Peyer's patch (tissue), 4 donors: Measurements from ENCODE around the gene CCDC201.

ENCODE experiments used
- POLR2A ChIP-seq, 2 donors: fragments of 450-650 bp; IDR thresholded peaks; one replicate each; pipeline ENCODE4 v1.5.1; 2017; ENCODE audit warnings: antibody characterized with exemption in 2 of 2, mild to moderate bottlenecking in 2 of 2, moderate library complexity in 2 of 2
- TF ChIP-seq, protein P1 (sequence below), 6 experiments: fragments of 450-650 bp in 4 of 6; fragments of 200-600 bp in 2 of 6; sonication (generic) in 1 of 6; IDR thresholded peaks; one replicate each; pipeline ENCODE4 v1.5.1; 2017 to 2019; ENCODE audit warnings: antibody characterized with exemption in 6 of 6, mild to moderate bottlenecking in 3 of 6, moderate library complexity in 1 of 6

DNA sequence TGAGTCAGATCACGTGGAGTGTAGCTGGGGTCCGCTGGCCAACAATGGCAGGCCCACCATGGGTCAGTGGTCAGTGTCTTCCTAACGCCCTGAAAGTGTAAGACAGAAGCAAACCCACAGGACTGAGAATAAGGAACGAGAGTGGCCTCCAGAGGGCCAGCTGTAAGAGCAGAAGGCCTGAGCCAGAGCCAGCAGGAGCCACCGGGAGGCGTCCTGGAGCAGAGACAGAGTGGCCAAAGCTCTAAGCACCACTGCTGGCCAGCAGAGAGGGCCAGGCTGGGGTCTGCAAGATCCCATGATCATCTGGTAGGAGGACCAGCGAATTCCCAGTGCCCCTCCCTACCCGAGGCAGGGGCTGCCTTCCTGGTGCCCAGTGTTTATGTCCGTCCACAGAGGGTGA is 9.2 kb downstream of the CCDC201 start:
- TF ChIP-seq, protein P1, sequence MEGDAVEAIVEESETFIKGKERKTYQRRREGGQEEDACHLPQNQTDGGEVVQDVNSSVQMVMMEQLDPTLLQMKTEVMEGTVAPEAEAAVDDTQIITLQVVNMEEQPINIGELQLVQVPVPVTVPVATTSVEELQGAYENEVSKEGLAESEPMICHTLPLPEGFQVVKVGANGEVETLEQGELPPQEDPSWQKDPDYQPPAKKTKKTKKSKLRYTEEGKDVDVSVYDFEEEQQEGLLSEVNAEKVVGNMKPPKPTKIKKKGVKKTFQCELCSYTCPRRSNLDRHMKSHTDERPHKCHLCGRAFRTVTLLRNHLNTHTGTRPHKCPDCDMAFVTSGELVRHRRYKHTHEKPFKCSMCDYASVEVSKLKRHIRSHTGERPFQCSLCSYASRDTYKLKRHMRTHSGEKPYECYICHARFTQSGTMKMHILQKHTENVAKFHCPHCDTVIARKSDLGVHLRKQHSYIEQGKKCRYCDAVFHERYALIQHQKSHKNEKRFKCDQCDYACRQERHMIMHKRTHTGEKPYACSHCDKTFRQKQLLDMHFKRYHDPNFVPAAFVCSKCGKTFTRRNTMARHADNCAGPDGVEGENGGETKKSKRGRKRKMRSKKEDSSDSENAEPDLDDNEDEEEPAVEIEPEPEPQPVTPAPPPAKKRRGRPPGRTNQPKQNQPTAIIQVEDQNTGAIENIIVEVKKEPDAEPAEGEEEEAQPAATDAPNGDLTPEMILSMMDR (IDR thresholded peaks at IDR 0.05), result no peak
- TF ChIP-seq POLR2A (IDR thresholded peaks at IDR 0.05), result no peak
